LNCaP clone FGC (cell line): ENCODE measurements around the gene FGFBP1.

Experiments
- DNase-seq: peaks from one replicate; pipeline ENCODE4 v3.0.0-alpha.2; 2011; ENCODE audit warnings: low read depth
- H3K4me3 ChIP-seq: 2 replicates; pipeline ENCODE4 v1.5.1; 2011; ENCODE audit warnings: mild to moderate bottlenecking, low read depth, low read length, control low read depth
- TF ChIP-seq, protein P1 (sequence below): IDR thresholded peaks from 2 replicates; pipeline ENCODE4 v1.5.1; 2012; ENCODE audit warnings: mild to moderate bottlenecking; ENCODE audit not compliant: control insufficient read depth, insufficient read depth; ENCODE audit errors: extremely low read depth

The FGFBP1 gene

DNA sequence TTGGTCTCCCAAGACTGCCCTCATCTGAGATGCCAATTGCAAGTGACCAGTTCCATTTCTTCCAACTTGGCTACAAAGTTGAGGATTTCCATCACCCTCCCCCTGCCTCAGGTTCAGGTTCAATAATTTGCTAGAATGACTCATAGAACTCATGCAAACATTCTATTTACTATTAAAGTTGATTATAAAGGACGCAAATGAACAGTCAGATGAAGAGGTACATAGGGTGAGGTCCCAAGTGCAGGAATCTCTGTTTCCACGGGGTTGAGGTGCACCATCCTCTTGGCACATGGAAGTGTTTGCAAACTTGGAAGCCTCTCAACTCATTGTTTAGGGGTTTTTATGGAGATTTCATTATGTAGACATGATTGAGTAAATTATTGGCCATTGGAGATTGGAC, 41.0 kb downstream of the FGFBP1 start:
- no peak overlapping the region for H3K4me3 ChIP-seq
- TF ChIP-seq, protein P1, sequence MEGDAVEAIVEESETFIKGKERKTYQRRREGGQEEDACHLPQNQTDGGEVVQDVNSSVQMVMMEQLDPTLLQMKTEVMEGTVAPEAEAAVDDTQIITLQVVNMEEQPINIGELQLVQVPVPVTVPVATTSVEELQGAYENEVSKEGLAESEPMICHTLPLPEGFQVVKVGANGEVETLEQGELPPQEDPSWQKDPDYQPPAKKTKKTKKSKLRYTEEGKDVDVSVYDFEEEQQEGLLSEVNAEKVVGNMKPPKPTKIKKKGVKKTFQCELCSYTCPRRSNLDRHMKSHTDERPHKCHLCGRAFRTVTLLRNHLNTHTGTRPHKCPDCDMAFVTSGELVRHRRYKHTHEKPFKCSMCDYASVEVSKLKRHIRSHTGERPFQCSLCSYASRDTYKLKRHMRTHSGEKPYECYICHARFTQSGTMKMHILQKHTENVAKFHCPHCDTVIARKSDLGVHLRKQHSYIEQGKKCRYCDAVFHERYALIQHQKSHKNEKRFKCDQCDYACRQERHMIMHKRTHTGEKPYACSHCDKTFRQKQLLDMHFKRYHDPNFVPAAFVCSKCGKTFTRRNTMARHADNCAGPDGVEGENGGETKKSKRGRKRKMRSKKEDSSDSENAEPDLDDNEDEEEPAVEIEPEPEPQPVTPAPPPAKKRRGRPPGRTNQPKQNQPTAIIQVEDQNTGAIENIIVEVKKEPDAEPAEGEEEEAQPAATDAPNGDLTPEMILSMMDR = no peak
- DNase-seq = no peak

DNA sequence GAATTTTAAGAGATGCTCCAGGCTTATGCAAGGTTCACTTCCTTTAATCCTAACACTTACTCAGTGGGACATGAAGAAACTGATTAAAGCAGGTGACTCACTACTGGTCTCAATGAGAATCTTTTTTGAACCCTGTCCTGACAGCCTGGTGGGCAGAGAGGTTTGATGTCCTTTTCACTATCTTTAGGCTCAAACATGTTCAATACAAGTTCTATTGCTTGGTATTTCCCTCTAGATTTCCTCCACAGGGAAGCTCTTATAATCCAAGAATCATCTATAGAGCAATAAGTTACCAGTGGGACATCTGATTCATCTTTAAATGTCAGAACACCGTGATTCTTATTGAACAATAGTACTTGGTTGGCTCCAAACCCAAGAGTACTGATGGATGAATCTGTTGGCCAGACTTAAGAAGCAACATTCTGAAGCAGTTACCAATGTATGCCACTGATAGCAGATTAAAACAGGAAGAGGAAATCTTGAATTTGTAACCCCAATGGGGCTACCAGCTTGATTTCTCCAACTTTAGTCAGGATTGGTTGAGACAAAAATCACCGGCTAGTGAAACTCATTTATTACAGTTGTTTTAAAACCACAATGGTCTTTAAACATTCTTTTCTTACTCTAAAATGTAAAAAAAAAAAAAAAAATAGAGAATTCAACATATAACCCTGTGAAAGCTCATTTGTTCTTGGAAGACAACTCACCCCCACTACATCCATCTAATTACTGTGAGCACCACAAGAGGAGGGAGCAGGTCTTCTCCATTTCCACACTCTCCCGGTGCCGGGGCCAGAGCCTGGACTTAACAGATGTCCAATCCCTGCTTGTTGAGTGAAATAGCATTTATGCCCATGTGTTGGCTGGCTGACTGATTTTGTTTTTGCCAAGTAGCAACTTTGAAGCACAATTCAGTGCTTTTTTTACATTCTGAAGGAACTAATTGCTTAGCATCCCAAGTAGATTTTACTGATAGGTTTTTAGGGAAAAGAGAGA, 43.3 kb downstream of the FGFBP1 start:
- no peak for DNase-seq
- H3K4me3 ChIP-seq = no peak overlapping the region
- TF ChIP-seq, protein P1 = no peak

DNA sequence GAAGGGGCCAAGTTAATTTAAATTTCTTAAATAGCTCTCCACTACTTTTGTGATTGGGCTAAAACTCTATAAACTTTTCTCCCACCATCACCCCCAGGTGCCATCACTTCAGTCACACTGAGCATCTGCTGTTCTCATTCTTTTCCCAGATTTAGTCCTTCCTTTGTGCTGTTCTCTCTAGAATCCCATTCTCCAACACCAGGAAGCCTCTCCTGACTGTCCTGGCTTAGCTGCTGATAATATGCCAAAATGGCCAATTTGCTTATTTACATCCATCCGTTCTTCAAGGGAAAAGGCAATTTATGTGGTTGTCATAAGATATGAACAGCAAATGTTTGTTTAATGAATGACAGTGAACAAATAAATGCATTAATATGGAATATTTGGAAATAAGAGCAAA, 44.1 kb downstream of the FGFBP1 start:
- DNase-seq = no peak
- TF ChIP-seq, protein P1 = no peak
- no peak overlapping the region for H3K4me3 ChIP-seq

GRCh38 chr4:15893962-15894361, 44.6 kb downstream of the FGFBP1 start:
- no peak for DNase-seq
- TF ChIP-seq, protein P1 = no peak

GRCh38 chr4:15891312-15891711, 47.2 kb downstream of the FGFBP1 start:
- TF ChIP-seq, protein P1 = no peak
- H3K4me3 ChIP-seq = no peak overlapping the region
- DNase-seq = no peak

More at GRCh38 chr4:15893962-15894361, 44.6 kb downstream of the FGFBP1 start:
- H3K4me3 ChIP-seq = no peak overlapping the region

GRCh38 chr4:15890246-15890829, 48.2 kb downstream of the FGFBP1 start:
- TF ChIP-seq, protein P1 = no peak
- H3K4me3 ChIP-seq = no peak overlapping the region
- no peak for DNase-seq
